Neural cell (in vitro differentiated cells): ENCODE results near the gene SLC34A1.

Experiments used
- CTCF ChIP-seq: fragments of 450-650 bp; IDR thresholded peaks from 2 replicates; pipeline ENCODE4 v1.5.1; 2014; ENCODE audit warnings: antibody characterized with exemption, mild to moderate bottlenecking, moderate library complexity; ENCODE audit not compliant: poor library complexity, severe bottlenecking
- EP300 ChIP-seq: fragments of 450-650 bp; conservative IDR thresholded peaks from 2 replicates; pipeline ENCODE4 v1.6.1; 2014; ENCODE audit warnings: antibody characterized with exemption, mild to moderate bottlenecking, moderate library complexity; ENCODE audit not compliant: poor library complexity, severe bottlenecking
- EZH2 ChIP-seq: fragments of 200-600, 300-800 bp; shearing (Covaris generic), sonication (generic); IDR thresholded peaks from 2 replicates; pipeline ENCODE4 v1.6.1; 2014; ENCODE audit warnings: antibody characterized with exemption, low read length, borderline replicate concordance, mild to moderate bottlenecking; ENCODE audit not compliant: insufficient read depth, poor library complexity, severe bottlenecking
- MXI1 ChIP-seq: fragments of 450-650 bp; conservative IDR thresholded peaks from 2 replicates; pipeline ENCODE4 v1.6.1; 2014; ENCODE audit warnings: antibody characterized with exemption, mild to moderate bottlenecking; ENCODE audit not compliant: poor library complexity, severe bottlenecking
- POLR2AphosphoS5 ChIP-seq: IDR thresholded peaks from 2 replicates; pipeline ENCODE4 v1.6.1; 2012
- RAD21 ChIP-seq: fragments of 450-650 bp; conservative IDR thresholded peaks from 2 replicates; pipeline ENCODE4 v1.6.1; 2014; ENCODE audit warnings: antibody characterized with exemption, mild to moderate bottlenecking, moderate library complexity
- REST ChIP-seq: IDR thresholded peaks from 2 replicates; pipeline ENCODE4 v1.6.1; 2012; ENCODE audit warnings: borderline replicate concordance
- SMC3 ChIP-seq: fragments of 450-650 bp; conservative IDR thresholded peaks from 2 replicates; pipeline ENCODE4 v1.6.1; 2014; ENCODE audit warnings: antibody characterized with exemption, mild to moderate bottlenecking, moderate library complexity; ENCODE audit not compliant: poor library complexity
- TAF1 ChIP-seq: IDR thresholded peaks from 2 replicates; pipeline ENCODE4 v1.6.1; 2012; ENCODE audit warnings: low read depth

GRCh38 chr5:177338251-177339106 lies 45.8 kb upstream of the SLC34A1 start:
- no peak for TF ChIP-seq CTCF
- TF ChIP-seq TAF1, result no peak
- no peak for TF ChIP-seq EP300
- no peak for TF ChIP-seq EZH2
- no peak for TF ChIP-seq POLR2AphosphoS5
- no peak for TF ChIP-seq RAD21
- TF ChIP-seq REST, result no peak
- TF ChIP-seq SMC3, result no peak
- TF ChIP-seq MXI1, result no peak
